HS-5 (cell line): Measurements from ENCODE around the gene LAS1L.
"Not testable (repeated sequence)": the region's sequence is repeated elsewhere in the genome, so short reads cannot be mapped to it uniquely, and the experiment has no call there.

Experiments
- DNase-seq: peaks from one replicate; pipeline ENCODE4 v3.0.0-alpha.2; 2012; ENCODE audit warnings: low read depth

Gene LAS1L

DNA sequence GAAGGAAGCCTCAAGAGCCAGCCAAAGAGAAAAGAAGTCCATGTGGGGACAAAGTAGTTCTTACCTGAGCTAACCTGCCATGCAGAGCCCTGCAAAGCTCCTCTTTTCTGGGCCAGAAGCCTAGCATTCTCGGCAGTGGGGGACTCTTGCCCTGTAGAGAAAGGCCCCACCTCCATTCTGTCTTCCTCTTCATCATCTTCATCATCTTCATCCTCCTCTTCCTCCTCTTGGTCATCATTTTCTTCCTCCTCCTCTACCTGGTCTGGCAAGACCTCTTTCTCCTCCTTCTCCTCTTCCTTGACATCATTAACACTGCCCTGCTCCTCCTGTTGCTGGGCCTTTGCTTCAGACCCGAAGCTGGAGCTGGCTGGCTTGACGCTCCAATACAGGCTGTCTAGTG is 16.7 kb downstream of the LAS1L start:
- no peak for DNase-seq

DNA sequence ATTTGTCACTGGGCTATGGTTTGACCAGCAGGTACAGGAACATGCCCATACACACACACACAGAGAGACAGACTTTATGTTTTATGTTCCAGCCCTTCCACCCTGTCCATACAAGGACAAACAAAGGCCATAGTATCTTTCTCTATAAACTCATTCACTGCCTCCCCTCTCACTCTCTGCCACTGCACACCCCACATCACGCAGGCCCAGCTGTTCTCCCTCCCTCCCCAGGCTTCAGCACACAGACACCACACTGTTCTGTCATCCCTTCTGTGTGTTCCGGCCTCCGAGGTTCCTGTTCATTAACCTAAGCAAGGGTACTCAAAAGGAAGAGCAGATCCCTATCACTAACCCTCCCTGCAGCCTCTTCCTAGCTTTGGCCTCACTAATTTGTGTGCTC is 17.8 kb downstream of the LAS1L start:
- no peak for DNase-seq

DNA sequence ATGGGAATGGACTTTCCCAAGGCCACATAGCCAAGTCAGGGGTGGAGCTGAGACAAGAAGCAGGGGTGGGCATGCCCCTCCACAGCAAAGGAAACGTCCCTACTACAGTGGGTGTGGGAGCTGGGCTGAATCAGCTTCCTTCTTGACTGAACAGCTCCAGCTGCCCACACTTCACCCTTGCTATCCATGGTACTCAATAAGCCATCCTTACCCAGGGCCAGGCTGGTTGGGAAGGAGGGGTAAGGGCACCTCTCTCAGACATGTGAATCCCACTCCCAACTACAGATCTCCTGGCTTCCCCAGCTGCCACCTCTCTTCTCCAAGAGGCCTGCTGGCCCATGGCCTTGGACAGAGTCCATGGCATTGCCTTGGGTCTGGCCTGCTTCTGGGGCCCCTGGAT is 21.0 kb downstream of the LAS1L start:
- no peak for DNase-seq

DNA sequence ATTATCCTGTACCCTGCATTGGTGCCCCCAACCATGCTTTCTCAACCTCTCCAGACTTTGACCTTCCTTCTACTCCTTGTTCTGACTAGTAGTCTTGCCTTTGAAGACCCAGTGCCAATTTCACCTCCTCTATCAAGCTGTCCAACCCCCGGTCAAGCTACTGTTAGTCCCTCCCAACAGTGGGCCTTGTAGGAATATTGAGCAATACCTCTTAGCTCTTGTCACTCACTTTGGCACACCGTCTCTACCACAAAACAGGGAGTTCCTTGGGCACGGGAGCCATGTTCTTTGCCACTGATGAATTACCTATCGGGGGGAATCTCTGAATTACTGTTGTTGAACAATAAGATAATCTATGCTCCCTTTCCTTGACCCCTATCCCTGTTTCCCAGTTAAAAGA is 25.2 kb downstream of the LAS1L start:
- DNase-seq: no peak

- DNase-seq: no peak
Measured at GRCh38 chrX:65508851-65509250, 25.7 kb downstream of the LAS1L start.

DNA sequence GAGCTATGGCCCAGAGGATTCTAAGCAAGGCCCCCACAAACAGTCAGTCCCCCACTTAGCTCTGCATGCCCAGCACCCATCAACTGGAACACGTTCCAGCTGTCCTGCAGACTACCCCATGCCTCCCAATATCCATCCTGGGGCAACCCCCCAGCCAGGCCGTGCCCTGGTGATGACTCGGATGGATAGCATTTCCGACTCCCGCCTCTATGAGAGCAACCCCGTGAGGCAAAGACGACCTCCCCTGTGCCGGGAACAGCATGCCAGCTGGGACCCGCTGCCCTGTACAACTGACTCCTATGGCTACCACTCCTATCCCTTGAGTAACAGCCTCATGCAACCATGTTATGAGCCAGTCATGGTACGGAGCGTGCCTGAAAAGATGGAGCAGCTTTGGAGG is 32.0 kb downstream of the LAS1L start:
- no peak for DNase-seq

DNA sequence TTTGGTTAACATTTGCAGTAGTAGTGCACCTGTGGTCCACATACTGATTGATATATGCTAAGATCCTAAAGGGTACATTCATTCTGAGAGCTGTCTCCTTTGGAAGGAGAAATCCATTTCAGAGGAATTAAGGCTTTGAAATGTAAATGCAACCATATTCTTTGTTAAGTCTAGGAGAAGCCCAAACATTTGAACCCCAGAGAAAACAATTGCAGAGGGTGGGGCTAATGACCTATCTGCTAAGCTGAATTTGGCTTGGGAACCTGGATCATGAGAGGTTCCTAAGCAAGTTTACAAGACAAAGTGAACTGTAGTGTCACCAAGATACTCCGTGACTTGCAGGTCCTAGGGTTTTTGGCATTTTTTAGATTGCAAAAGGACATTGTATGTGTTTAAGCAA is 41.2 kb downstream of the LAS1L start:
- DNase-seq: no peak

GRCh38 chrX:65491620-65492019 is 43.0 kb downstream of the LAS1L start:
- no peak for DNase-seq

DNA sequence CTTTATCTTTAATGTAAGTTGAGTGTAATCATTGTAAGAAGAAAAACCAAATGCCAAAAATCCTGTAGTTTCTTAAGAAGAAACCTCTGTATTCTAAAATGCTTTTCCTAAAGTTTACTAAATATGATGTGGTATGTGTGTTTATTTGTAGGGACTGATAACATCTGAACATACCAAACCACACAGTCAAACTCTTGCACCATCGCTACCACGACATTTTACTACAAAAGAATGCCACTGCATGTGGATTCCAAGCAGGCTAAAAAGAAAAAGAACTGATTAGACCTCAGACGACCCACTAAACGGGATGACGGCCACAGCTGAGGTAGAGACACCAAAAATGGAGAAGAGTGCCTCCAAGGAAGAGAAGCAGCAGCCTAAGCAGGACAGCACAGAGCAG is 46.1 kb downstream of the LAS1L start:
- no peak for DNase-seq

DNA sequence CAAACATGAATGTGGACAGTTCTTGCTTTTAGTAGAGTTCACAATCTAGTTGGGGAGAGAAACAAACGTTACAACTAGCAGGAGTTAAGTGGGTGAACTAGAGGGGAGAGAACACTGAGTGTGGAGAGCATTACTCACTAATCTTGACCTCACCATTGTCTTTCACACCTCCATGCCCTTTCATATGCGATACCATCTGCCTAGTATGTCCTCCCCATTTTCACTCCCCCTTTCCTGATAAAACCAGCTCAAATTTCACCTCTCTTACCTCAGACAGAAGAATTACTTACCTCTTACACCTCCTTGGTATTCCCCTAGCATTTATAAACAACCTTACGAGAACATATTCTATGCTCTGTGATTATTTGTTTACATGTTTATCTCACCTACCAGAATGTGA is 53.6 kb downstream of the LAS1L start:
- no peak for DNase-seq

- not testable (repeated sequence) for DNase-seq
Measured at GRCh38 chrX:65479102-65479501, 55.5 kb downstream of the LAS1L start.

GRCh38 chrX:65476564-65476963 is 58.0 kb downstream of the LAS1L start:
- DNase-seq: no peak

- DNase-seq: no peak
Measured at GRCh38 chrX:65463550-65463949, 71.0 kb downstream of the LAS1L start.
